ENCODE measurements around the gene CNOT3.

- TF ChIP-seq FOXM1 (IDR thresholded peaks at IDR 0.05; ENCODE audit: borderline replicate concordance) (no peak), NFRKB (IDR thresholded peaks at IDR 0.05) (no peak), FOXA1 (IDR thresholded peaks at IDR 0.05) (no peak)
These were observed 54.4 kb downstream of the CNOT3 start for GRCh38 chr19:54191811-54192453.

Data from HEK293T (cell line).